Activated naive CD4-positive, alpha-beta T cell treated with anti-CD3 and anti-CD28 coated beads, Interleukin-2, amount 50 U/mL, for 16 hours (primary cell): ENCODE results near the gene CISD1.

Experiments used
- DNase-seq: peaks from one replicate; pipeline ENCODE4 v3.0.0-alpha.2; 2020

Gene CISD1

DNA sequence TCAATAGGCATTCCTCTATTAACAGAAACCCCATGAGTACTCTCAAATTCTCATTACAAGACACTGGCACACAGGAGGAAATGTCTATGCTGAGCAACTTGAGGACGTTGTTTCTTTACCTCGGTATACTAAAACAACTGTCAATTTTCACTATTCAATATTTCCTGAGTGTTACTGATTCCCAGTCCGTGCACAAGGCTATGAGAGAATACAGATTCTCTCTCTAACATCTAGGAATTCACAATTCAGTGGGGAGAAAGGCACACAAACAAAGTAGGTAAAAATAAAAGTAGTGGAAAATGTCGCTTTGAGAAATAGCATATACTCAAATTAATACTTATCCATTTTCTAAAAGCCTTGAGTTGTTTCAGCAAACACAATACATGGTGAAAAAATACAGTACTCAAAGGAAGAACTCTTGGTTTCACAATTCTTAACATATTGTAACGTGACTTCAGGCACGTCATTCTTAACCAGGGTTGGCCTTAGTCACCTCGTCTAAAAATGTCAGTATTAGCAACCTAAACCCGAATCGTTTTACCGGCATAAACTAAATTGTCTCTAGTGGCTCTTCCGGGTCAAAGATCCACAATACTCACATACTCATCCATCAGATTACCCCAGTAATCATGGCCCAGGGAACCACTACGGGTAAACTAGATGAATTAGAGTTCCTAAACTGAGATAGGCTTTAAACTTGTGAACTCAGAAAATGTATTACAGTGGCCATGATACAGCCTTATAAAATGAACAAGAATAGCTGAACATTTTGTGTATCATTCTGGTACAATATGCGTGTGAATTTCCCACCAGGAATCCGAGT, 2.7 kb upstream of the CISD1 start:
- peak; percentile 25 for DNase-seq

DNA sequence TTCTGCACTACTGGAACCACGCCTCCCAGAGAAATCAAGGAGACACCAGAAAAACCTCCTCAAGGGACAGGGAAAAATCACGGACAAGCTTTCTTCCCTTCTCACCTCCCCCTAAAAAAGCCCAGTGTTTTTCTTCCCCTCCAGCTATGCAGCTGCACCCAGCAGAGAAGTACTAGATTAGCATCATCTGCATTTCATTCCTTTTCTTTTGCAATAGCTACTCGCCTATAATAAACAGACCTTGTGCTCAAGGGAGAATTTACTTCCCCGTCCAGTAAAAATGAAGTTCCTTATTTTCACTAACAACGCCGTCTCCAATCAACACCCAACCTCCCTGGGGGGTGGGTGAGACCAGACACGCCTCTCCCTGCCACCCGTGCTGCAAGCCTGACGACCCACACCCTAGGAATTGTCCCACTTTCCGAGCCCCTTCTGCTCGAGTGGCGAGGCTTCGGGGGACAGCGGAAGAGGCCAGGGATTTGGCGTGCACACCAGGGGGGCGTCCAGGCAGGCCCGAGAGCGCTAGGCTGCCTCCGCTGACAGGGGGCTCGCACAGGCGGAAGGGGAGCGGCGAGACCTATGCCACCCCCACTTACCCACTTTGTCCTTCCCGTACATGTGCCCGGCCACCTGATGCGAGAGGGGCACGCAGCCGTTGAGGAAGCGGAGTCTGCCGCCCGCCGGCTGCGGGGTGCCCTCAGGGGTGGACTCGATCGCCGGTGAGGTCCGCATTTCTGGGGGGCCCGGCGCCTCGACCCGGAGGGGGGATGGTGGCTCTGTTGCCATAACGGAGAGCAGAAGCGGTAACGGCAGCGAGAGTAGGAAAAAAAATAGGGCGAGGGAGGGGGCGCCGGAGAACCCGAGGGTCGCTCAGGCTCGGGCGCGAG, 1.9 kb upstream of the CISD1 start:
- DNase-seq = peak; percentile 31

DNA sequence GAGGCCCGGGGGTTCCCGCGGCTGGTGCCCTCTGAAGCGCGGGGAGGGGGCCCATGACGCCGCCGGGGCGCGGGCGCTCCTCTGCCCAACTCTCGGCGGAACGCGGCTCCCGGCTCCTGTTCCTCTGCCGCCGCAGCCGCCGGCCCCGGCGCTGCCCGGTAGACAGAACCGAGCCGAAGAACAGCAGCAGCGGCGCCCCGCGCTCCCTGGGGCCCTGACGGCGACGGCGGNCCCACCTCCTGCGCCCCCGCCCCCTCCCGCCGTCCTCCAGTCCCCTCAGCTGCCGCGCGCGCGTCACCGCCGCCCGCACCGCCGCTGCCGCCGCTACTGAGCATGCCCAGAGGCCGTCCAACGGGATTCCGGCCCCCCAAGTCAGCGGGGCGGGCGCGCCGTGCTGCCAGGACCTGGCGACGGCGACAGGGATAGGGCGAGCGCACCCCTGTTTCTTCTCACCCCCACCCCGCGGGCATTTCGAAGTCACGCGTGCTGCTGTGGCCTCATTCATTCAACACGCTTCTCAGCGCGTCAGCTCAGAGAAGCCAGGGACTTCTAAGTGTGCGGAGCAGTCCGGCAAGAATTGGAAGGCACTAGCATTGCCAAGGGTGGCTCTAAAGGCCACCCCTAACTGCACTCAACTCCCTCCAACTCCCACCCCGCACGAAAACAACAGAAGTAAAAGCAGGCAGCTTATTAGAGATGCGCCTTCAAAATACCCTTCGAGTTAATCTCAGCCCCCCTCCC, 1.1 kb upstream of the CISD1 start, which contains the start of gene IPMK:
Gene IPMK, minus strand, starts transcription at position 182 of the 741 bp plus-strand sequence. CDS start 283 bp downstream, outside the sequence.
- DNase-seq = peak; percentile 93

DNA sequence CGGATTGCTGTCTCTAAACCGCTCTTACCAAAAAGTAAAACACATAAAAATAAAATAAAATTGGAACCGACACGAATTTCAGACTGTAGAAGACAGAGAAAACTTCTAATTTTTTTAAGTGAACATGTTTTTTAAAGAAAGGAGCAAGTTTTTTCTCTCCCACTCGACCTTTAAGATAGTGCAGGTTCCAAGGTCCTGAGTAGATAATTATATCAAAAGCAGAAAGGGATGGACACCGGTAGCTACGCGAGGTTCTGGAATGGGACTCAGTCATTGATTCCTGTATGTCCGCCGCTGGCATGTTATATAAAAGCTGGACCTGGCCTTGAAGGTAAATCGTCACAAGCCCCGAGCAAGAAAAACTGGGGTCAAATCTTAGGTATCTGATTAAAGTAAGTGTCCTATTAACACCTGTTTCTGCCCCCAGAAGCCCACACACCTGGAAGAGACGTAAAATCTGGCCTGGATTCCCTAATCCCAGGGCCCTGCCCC, 462 bp upstream of the CISD1 start:
- no peak for DNase-seq

DNA sequence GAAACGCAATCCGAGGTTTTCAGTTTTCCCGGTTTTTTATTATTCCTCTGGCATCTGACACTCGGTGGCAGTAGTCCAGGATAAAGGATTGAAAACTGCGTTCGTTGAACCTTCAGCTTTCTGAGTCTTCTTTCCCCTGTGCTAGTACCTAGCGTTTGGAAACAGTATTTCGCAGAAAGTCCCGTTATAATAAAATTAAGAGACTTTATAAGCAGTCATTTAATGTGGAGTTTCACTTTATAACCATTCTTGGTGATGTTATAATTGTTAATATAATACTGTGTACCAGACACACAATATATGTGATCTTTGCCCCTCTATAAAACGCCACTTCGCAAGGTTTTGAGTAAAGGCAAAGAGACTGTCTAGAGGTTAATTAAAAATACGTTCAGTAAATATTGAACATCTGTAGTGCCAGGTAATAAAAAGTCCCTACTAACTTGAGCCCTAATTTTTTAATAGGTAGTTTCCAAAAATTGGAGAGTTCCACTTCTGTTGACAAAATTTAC, 874 bp downstream of the CISD1 start:
- DNase-seq = no peak

DNA sequence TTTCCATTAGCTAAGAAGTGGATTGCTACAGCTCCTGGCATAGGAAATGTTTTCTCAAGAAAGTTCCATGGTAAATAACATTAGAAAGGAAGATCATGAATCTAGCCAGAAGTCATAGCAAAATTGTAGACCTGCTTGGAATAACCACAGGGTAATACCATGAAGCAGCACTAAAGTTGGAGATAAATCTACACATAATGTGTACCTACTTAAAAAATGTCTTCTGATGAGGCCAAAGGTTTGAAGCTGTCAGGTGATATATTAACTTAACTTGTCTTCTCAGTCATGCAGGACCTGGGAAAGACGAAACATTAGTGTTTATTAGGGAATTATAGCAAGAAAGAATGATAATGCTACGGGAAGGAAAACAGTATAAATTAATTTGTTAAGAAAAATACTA, 6.3 kb downstream of the CISD1 start:
- no peak for DNase-seq

DNA sequence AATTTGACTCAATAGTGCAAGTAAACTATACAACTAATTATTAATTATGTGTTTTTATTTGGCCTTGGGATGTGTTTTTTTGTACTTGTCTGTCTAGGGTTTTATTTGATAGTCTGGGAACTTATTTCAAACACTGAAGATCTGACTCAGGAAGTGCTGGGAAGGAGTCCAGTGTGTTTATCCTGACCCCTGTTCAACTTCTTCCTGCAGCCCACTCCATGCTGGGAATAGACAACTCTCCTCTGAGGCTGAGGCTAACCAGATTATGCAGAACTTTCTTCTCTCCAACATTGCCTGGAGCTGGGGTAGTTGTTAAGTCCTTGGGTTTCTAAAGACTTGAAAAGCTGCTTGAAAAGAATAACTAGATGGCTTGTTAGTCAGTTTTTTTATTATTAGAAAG, 6.9 kb downstream of the CISD1 start:
- DNase-seq = no peak

DNA sequence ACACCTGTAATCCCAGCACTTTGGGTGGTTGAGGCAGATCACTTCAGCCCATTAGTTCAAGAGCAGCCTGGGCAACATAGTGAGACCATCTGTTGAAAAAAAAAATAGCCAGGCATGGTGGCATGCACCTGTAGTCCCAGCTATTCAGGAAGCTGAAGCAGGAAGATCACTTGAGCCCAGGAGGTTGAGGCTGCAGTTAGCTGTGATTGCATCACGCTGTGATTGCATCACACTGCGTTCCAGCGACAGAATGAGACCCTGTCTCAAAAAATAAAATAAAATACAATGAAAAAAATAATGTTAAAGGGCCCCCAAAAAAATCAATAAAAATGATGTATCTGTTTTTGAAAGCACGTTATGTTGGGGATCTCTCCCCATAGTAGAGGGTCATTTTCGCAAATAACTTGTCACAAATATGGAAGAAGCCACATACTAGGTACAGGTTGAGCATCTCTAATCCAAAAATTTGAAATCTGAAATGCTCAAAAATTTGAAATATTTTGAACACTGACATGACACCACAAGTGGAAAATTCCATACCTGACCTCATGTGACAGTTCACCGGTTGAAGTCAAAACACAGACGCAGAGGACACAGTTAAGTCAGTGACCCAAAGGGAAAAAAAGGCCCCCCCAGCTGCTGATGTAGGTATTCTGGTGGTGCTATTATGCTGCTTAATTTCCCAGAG, 9.5 kb downstream of the CISD1 start:
- DNase-seq = no peak

DNA sequence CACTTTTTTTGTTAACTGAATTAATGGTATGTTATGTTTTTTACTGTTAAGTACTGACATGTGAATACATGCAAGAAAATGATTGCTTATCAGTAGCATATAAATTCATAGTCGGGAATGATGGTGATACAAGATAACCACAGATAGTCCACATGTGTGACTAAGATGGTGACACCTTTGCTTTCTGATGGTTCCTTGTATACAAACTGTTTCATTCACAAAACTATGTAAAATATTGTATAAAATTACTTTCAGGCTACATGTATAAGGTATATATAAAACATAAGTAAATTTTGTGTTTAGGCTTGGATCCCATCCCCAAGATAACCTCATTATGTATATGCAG, 10.0 kb downstream of the CISD1 start:
- no peak for DNase-seq

DNA sequence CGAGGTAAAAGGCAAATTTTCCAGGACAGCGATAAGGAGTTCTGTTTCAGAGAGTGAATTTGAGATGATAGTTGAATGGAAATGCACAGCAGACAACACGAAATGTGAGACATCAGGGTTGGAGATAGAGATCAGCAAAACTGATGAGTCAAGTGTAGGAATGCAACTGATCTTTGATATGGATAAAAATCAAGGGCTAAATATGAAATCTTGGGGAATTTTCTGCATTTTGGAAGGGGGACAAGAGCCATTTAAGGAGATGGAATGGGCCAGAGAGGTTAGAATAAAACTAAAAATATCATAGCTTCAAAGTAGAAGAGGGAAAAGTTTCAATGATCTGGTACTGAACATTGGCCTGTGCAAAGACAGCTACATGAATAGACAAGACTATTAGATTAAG, 11.5 kb downstream of the CISD1 start:
- DNase-seq = no peak

DNA sequence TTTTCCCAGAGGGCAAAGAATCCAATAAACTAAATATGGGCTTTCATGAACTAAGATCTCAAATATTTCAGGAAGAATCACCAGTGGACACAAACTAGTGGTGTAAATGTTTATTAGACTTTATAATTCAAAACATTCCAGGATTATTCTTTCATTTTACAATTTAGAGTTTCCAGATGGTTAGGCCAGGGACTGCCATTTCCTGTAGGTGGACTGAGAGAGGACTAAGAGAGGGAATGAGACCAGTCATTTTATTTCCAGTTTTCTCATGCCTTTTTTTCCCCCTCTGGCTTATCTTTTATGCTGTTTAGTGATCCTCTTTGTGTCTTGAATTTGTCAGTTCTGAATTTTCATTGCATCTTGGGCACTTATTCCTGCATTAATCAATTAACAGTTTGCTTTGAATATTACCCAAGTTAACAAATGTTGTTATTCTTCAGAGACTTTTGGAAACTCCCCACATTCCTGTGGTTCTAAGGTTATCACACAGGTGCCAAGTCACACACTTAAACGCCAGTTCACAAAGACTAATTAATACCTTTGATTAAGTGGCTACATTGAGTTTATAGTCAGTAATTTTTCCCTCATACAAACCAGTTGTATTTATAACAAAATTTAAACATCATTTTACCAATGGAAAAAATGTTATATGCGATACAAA, 12.3 kb downstream of the CISD1 start:
- DNase-seq = no peak

DNA sequence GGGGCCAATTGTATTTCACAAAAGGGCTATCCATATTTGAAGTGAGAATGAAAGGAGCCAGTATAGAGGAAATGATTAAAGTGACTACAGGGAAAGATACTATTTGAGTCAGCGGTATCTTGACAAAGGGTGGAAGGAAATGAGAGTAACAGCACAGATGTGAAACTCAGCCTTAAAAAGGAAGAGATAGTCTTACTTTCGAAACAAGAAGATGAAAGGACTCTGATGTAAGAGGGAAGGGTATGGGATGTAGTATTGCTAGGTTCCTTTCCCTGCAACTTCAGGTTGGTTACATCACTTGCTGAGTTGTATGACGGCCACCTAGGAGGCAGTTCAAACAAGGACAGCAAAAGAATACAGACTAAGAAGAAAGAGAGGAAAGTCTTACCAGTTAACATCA, 13.7 kb downstream of the CISD1 start:
- DNase-seq = peak; percentile 32

DNA sequence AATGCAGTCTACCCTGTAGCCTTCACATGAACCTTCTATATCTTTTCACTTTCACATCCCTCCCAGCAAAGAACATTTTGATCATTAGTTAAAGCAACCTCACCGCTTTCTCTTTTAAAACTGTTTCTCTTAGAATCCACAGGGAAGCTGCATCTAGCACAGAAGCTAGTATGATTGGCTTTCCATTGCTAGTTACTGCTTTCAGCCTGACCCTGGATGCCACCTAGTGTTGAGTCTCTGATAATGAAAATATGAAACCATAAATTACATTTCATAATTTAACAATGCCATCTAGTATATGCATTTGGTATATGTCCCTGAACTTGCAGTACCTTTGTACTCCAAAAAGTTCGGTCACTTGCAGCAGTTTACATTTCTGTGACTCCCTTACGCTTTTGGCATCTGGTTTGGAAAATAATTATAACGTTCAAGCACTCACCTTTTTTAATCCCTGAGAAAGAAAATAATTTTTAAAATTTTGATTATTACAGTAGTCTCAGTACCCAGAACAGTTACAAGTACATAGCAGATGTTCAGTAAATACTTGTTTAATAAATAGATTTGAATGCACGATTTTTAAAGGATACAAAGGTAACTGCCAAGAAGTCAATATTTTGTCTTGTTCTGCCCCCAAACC, 22.7 kb downstream of the CISD1 start:
- DNase-seq = peak; percentile 21

DNA sequence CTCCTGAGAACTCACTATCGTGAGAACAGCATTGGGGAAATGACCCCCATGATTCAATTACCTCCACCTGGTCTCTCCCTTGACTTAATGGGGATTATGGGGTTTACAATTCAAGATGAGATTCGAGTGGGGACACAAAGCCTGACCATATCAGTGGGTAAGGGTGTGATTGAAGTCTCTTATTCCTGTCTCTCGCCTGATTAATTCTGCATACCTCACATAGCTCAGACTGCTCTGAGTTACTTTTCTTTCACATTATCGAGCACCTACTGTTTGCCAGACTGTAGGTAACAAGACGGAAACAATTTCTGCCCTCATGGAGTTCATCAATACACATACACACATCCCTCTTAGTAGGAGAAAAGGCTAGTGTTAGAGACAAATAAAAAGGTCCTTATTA, 25.0 kb downstream of the CISD1 start:
- no peak for DNase-seq

DNA sequence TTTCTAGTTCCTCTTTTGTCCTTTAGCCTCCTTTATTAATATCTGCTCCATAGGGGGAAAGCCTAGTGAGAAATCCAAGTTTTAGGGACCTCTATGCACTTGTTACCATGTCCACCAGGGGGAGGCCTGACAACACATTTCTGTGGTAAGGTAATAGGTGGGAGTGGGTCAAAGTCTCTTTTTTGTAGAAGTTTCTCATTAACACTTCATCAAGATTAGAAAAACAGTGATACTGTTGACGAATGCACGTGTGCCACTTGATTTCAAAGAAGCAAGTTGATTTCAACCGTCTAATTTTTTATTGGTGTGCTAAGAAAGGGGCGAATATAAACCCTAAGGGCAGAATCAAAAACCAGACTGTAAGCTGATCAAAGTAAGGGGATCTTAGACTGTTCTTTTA, 30.6 kb downstream of the CISD1 start:
- peak; percentile 58 for DNase-seq

DNA sequence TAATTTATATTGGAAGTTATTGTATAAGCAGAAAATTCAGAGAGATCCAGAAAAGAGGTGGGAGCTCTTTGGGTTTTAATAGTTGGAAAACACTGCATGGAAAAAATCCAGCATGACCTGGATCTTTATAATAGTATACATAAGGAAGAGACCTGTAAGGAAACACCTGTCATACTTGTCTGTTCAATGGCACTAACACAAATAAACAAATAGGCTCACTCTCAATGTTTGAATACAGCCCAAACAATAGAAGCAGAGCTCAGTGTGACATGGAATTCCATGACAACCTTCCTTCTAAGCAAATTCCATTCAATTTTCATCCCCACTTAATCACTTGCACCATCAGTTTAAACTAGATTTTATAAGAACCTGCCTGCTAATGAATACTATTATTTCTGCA, 31.7 kb downstream of the CISD1 start:
- DNase-seq = no peak

DNA sequence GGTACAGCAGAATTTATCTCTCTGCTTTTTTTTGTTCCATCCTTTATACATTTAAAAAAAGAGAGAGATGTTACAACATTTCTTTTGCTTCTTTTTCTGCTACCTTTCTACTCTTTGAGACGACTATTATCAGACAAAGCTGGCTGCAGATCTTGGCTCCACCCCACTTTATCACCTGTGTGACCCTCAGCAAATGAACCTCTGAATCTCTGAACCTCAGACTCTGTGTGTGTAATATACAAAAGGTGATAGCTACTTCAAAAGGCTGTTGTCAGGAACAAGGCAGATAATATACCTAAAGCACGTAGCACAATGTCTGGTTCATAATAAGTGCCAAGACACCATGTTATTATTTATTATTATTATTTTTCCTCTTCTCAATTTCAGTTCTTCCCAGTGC, 33.3 kb downstream of the CISD1 start:
- DNase-seq = no peak

DNA sequence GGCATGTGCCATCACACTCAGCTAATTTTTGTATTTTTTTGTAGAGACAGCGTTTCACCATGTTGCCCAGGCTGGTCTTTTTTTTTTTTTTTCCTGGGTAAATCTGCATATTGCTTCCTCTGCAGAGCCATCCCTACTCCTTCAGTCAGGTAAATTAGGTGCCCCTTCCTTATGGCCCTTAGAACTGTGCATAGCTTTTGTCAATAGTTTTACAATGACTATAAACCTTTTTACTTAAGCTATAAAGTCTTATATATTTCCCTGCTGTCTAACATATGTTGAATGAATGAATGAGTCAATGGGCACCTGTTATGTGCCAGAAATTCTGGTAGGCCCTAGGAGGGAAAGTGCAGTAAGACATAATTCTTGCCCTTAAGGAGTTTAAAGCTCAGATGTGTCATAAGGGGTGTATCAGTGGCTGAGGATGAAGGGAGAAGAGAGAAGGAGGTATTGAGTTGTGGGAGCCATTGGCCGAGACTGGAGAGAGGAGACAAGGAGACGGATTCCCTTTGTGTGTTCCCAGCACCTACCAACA, 35.2 kb downstream of the CISD1 start:
- DNase-seq = no peak

DNA sequence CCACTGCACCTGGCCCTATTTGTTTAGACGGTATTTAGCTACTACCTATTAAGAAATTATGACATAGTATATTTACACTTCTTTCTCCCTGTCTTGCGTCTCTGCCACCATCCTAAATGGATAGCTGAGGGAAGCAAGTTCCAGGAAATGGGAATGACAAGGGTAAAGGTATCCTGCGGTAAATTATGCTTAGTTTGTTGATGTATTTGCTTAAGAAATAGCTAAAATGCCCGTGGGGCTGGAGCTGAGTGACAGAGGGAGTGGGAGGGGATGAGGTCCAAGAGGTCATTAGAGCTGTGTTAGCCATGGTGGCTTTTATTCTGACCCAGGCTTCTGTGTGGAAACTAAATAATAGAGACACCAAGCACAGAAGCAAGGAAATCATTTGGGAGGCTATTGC, 36.9 kb downstream of the CISD1 start:
- no peak for DNase-seq

DNA sequence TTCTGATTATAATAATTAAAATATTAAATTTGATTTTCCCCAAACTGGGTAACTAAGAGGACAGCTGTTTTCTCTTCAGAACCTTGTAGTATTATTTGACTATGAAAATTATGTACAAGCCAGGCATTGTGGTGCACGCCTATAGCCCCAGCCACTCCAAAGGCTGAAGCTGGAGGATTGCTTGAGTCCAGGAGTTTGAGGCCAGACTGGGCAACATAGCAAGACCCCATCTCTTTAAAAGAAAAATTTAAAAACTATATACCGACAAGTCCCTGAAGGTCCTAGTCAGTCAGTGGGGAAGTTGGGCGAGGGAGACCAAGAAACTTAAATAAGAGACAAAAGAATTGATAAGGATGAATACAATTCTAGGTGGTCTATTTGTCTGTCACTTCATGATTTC, 38.7 kb downstream of the CISD1 start:
- no peak for DNase-seq

DNA sequence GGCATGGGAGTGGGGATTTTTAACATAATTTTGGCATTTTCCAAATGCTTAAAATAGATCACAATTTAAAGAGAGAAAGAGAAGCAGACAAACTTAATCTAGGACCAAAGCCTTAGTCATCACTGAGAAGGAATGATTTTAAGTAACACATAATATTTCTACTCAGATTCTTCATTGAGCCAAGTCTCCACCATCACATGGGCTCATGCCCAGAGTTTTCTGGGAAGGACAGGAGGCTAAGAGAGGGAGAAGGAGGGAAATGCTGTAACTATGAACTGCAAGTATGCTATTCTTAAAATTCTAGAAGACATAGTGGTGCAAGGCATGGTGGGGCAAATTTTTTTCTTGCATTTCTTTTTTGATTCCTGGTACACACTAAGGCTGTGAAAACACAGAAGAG, 42.1 kb downstream of the CISD1 start:
- no peak for DNase-seq
